ENCODE data around the gene BLZF1.
"Not testable (repeated sequence)": the region's sequence is repeated elsewhere in the genome, so short reads cannot be mapped to it uniquely, and the experiment has no call there.

- TF ChIP-seq POLR2A (IDR thresholded peaks at IDR 0.05; ENCODE audit: low read length); GATA1 (IDR thresholded peaks at IDR 0.05; ENCODE audit: low read depth, low read length): not testable (repeated sequence)
These were observed 30.9 kb upstream of the BLZF1 start for GRCh38 chr1:169336947-169337715.
